Measurements from ENCODE around the gene BOK.
"Not testable (repeated sequence)": the region's sequence is repeated elsewhere in the genome, so short reads cannot be mapped to it uniquely, and the experiment has no call there.

BOK gene

DNA sequence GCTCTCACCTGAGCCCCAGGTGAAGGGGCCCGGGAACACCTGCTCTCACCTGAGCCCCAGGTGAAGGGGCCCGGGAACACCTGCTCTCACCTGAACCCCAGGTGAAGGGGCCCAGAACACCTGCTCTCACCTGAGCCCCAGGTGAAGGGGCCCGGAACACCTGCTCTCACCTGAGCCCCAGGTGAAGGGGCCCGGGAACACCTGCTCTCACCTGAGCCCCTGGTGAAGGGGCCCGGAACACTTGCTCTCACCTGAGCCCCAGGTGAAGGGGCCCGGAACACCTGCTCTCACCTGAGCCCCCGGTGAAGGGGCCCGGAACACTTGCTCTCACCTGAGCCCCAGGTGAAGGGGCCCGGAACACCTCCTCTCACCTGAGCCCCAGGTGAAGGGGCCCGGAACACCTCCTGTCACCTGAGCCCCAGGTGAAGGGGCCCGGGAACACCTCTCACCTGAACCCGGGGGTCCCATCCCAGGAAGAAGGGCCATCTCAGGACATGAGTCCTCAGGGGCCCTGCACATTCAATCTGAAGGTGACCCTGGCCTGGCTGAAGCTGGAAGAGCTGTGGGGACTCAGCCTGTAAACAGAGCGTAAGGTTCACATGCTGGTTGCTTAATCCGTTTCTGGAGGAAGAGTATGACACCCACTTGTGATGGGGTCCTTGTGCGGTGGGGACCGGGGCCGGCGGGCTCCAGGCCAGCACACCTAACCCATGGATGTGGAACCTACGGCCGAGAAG lies 14.5 kb downstream of the BOK start:
- DNase-seq (ENCODE audit: low spot score), result not testable (repeated sequence)

DNA sequence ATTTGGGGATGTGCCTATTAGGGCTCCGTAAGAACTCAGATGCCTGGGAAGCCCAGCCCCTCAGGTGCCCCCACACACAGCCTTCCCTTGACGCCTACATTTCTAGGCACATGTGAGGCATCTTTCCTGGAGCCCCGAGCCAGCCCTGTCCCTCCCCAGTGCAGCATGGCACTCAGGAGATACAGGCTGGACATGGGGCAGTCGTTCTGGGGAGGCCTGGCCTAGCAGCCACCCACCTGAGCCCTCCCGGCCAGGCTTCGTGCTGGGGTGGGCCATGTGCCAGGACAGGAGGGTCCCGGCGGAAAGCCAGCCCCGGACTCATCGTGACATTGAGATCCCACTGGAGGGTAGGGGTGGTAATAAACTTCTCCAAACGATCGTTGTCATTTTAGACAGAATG lies 15.2 kb downstream of the BOK start:
- DNase-seq (ENCODE audit: low spot score), result no peak

DNA sequence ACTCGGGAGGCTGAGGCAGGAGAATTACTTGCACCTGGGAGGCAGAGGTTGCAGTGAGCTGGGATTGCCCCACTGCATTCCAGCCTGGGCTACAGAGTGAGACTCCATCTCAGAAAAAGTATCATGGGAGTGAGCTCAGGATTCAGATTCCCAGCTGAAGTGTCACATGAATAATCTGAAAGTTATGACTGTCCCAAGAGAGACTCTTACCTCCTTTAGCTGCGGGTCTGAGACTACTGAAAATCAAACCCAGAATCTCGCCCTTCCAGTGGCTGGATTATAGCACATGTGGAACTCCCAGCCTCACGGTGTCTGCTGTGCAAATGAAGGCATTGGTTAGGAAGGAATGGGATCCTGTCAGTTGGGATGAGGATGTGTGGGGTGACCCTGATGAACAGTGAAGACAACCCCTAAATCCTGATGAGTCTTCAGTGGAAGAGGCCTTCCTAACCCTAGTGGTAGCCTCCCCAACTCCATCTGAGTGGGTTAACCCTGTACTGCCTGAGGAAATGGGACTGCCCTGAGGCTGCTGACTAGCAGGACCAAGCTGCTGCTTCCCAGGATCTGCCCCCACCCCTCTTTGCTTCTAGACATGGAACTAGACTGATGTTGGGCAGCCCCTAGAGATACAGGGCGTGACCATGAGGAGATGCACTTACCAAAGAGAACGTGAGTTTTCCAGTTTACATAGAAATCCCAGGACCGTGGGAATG lies 16.5 kb downstream of the BOK start:
- DNase-seq (ENCODE audit: low spot score), result no peak

DNA sequence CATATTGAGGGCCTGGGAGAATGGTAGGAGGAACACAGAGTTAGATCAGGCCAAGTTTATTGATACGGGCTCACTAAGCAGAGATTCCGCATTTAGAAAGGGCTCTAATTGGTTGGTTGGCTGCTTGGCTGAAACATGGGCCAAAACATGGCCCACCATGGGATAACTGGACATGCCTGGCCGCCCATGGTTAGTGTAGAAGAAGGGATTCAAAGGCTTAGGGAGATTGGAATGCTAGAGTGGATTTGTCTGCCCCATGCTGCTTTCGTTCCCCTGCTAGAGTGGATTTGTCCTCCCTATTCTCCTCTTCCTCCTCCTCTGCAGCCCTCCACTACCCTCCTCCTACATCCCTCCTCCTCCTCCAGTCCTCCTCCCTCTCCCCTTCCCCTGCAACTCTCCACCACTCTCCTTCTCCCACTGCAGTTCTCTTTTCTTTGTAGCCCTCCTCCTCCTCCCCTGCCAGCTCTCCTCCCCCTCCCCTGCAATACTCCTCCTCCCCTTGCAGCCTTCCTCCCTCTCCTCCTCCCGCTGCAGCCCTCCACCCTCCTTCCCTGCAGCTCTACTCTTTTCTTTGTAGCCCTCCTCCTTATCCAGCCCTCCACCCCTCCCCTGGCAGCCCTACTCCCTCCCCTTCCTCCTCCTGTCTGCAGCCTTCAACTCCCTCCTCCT lies 17.2 kb downstream of the BOK start:
- DNase-seq (ENCODE audit: low spot score), result no peak

DNA sequence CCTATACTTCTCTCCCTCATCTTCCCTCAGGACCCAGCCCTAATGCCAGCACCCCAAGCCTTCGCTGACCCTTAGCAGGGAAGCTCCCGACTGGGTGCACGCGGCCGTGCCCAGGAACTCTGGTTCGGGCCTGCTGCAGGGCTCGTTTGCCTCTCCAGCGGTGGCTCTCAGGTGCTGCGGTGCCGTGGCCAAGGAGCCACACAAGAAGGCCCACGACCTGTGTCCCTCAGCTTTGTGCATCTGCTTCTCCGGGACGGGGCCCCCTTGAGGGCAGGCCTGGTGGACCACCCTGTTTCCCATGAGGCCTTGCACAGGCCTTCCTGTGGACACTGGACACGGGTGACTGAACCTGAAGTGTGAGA lies 17.7 kb downstream of the BOK start:
- DNase-seq (ENCODE audit: low spot score), result no peak

DNA sequence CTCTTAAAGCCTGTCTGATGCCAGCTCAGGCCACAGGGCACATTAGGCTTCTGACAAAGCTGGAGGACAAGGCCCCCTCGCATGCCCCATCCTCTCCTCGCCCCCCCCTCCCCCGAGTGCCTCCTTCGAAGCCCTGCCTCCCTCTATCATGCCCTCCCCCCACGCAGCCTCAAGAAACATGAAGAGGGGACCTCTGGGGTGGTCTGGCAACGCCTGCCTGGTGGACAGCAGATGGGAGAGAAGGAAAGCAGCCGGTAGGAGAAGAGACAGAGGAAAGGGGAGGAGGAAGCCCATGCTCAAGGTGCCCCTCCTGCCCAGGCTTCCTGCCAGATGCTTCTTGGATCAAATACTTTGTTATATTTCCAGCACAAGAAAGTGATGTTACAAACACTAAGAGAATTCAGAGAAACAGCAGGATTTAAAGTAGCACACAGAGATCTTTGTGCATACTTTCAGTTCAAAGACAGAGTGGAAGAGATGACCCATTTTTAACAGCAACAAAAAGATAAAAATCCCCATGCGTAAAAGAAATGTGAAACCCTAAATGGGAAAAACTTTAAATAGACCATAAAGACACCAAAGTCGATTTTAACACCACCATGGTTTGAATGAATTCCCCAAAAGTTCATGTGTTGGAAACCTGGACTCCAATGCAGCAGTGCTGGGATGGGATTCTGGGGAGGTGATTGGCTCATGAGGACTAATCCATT lies 19.0 kb downstream of the BOK start:
- DNase-seq (ENCODE audit: low spot score), result peak; percentile 62

DNA sequence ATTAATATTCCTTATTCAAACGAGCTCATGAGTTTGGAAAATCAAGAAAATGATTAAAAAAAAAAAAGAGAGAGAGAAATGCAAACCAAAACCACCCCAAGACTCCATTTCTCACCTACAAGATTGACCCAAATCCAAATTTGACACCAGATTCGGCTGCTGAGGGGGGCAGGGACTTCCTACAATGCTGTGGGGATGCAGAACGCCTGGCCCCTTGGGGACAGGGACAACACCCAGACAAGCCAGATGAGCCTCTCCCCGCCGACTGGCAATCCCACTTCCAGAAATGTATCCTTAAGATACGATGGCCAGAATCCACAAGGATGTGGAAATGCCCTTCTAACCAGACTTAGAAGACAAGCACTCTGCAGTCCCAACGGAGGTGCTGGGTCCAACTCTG lies 20.7 kb downstream of the BOK start:
- no peak for DNase-seq (ENCODE audit: low spot score)

DNA sequence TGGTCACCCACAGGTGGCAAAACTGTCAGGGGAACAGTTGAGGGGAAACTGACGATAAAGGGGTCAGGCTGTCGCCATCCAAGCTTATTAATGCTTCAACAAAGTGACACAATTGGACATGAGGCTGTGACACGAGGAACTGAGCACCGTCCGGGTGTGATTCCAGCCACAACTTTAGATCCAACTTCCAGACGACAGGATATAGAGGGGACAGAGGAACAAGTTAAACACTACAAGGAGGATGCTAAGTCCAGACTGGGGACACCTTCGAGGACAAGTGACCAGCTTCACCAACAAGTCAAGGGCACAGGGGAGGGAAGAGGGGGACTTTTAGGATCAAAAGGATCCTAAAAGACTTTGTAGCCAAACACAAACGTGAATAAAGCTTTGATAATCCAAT lies 23.8 kb downstream of the BOK start:
- no peak for DNase-seq (ENCODE audit: low spot score)

DNA sequence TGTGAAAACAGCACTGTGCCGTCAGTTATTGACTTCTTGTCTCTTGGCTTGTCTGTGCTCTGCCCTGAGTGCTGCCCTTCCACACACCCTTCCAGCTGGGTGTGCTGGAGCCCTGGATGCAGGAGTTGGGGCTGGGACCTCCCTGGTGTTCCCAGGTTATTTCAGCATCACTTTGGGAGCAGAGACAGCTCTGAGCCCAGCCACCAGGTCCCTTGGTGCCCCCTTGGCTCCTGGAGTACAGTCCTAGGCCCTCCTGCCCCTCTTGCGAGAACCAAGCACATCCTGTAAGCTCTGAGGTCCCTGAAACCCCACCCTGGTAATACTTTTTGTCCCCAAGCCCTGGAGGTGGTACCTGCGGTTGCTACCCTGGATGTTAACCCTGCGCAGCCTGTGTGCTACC lies 24.3 kb downstream of the BOK start:
- DNase-seq (ENCODE audit: low spot score), result no peak

DNA sequence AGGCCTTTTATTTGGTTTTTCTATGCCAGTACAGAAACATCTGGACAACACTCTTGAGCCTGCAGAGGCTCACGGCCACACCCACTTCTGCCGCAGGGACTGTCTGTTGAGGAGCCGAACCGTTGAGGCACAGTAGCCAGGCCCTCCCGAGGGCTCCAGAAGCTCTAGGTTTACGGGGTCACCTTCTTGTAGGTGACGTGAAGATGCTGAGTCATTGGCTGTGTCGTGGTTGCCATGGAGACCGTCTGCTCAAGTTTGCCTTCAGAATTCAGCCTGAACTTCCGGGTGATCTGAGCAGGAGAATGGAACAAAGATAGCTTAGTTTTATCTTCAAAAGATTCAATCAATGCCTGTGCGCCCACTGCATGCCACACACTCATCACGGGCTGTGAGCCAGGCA lies 25.9 kb downstream of the BOK start:
- no peak for DNase-seq (ENCODE audit: low spot score)

DNA sequence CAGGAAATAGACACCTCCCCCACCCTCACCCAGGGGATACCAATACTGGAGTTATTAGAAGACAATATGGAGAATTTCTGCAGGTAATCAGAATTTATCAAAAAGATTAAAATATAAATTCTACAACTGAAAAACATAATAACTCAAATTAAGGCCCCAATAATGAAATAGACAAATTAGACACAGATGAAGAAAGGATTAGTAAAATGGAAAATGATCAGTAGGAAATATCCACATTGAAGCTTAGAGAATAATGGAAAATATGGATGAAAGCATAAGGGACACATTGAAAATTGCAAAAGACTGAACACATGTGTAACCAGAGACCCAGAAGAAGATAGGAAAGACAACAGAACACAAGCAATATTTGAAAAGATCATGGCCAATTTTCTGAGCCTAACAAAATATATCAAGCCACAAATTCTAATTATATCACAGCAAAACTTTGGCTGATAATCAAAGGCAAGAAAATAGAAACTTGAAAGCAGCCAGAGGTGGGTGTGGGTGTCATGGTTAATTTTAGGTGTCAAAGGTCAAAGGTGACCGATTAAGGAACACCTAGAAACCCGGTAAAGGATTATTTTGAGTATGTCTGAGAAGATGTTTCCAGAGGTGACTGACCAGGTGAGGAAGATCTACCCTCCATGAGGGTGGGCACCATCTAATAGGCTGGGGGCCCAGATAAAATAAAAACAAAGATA lies 28.2 kb downstream of the BOK start:
- no peak for DNase-seq (ENCODE audit: low spot score)

DNA sequence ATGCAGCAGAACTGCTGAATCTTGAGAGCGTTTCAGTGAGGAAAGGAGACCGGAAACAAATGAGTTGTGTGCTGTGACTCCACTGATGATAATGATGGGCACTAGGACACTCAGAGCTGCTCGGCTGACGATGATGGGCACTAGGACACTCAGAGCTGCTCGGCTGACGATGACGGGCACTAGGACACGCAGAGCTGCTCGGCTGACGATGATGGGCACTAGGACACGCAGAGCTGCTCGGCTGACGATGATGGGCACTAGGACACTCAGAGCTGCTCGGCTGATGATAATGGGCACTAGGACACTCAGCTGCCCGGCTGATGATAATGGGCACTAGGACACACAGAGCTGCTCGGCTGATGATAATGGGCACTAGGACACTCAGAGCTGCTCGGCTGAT lies 31.3 kb downstream of the BOK start:
- not testable (repeated sequence) for DNase-seq (ENCODE audit: low spot score)

DNA sequence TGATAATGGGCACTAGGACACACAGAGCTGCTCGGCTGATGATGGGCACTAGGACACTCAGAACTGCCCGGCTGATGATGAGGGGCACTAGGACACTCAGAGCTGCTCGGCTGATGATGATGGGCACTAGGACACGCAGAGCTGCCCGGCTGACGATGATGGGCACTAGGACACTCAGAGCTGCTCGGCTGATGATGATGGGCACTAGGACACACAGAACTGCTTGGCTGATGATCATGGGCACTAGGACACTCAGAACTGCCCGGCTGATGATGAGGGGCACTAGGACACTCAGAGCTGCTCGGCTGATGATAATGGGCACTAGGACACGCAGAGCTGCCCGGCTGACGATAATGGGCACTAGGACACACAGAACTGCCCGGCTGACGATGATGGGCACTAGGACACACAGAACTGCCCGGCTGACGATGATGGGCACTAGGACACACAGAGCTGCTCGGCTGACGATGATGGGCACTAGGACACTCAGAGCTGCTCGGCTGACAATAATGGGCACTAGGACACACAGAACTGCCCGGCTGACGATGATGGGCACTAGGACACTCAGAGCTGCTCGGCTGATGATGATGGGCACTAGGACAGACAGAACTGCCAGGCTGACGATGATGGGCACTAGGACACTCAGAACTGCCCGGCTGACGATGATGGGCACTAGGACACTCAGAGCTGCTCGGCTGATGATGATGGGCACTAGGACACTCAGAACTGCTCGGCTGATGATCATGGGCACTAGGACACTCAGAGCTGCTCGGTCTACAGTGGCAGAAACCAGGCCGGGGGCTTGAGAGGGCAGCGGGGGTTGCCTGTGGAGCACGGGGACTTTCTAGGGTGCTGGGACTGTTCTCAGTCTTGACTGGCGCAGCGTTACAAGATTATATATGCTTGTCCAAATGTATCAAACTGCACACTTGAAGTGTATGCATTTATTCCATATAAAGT lies 32.2 kb downstream of the BOK start:
- not testable (repeated sequence) for DNase-seq (ENCODE audit: low spot score)

DNA sequence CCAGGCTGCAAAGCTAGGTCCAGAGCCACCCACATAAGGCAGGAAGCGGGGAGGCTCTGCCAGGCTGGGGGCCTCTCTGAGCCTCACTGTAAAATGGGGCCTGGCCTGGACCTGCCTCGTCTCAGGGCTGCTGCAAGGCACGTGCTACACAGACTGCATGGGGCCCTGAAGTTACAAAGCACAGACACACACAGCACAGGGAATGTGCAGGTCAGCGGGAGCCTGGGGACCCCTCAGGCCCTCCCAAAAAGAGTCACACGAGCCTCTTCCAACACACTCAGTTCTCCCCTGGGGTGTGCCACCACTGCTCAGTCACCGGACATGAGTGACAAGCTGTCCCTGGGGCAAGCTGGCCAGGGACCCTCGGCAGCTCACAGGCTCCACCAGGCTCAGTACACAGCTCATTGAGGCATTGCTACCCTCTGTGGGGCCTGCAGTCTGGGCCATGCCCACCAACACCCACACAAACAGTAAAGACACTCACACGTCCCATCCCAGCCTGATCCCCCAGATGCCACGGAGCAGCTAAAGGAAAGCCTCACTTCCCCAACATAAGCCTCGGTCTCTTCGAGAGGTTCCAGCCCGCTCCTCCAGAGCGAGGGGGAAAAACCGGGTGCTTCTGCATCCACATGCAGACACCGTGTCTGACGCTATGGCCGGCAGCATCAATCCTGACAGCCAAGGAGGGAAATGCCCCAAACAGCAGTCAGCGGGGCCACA lies 33.7 kb downstream of the BOK start:
- no peak for DNase-seq (ENCODE audit: low spot score)

DNA sequence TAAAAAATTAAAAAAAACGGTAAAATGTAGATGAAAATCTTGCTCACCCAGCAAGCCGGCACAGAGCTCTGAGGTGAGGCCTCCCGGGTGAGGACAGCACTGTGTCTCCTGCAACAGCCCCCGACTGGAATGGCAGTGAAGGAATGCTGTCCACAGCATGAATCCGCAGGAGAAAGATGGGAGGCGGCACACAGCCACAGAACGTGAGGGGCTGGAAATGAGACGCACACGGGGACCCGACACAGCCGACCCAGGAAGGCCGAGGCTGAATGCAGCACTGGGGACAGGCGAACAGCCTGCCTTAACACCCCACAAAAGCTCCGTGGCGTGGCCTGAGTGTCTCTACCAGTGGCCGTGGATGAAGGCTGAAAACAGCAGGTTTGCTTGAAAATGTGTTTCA lies 34.7 kb downstream of the BOK start:
- no peak for DNase-seq (ENCODE audit: low spot score)

DNA sequence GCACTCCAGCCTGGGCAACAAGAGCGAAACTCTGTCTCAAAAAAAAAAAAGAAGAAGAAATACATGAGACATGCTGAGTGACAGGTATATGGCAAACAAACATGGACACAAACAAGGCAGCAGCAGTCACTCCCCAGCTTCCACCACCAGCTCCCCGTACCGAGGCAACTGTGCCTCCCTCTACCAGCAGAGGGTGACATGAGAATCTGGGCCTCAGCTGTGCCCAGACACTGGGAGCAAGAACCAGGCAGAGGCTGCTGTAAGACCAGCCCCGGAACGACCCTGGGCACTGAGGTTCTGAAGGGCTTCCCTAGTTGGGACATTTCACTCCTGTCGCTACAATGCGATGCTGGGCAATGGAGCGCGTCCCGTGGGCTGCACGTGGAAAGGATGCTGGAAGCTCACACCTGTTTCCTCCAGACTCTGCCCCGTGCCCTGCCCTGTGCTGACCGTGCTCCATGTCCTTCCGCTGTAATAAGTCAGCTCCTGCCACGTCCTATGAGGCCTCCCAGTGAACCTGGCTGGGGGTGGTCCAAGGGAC lies 37.1 kb downstream of the BOK start:
- peak; percentile 54 for DNase-seq (ENCODE audit: low spot score)

DNA sequence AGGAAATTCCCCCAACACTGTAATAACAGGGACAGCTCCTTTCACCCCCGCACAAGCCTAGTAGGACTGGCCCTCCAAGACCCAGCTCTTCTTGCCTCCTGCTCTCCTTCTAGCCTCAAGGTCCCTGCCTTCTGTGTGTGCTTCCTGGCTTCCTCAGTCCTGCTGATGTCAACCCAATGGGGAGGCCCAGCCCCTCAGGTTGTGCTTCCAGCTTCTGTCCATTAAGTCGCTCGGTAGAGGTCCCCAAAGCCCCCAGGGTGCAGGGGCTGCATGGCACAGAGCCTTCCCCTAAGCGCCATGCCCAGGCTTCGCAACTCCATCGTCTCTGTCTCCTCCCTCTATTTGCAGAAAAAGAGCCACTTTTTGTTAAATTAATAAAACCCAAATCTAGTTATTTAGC lies 39.0 kb downstream of the BOK start:
- no peak for DNase-seq (ENCODE audit: low spot score)

DNA sequence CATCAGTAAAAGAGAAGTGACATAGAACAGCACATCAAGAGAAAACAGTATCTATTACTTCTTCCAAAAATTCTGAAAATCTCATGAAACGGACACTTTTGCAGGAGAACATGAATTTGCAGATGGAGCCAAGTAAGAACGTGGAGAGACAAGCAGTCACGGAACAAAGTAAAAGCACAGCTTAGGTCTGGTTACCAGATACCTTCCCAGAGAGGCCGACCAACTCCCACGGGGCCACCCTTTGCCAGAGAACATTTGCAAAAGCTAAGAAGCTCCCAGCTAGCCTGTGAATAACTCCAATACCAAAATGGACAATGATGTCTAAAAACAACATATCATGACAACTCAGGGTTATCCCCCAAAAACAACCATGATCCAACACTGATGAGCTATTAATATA lies 39.5 kb downstream of the BOK start:
- no peak for DNase-seq (ENCODE audit: low spot score)

DNA sequence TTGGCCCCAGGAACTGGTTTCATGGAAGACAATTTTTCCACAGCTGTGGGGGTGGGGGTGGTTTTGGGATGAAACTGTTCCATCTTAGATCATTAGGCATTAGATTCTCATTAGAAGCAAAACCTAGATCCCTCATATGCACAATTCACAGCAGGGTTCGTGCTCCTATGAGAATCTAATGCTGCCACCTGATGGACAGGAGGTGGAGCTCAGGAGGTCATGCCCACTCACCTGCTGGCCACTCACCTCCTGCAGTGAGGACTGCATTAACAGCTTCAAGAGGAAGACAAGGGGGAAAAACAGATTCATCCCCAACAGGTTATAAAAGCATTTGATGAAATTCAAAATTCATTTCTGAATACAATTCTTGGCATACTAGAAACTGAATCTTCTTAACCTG lies 39.9 kb downstream of the BOK start:
- DNase-seq (ENCODE audit: low spot score), result no peak

DNA sequence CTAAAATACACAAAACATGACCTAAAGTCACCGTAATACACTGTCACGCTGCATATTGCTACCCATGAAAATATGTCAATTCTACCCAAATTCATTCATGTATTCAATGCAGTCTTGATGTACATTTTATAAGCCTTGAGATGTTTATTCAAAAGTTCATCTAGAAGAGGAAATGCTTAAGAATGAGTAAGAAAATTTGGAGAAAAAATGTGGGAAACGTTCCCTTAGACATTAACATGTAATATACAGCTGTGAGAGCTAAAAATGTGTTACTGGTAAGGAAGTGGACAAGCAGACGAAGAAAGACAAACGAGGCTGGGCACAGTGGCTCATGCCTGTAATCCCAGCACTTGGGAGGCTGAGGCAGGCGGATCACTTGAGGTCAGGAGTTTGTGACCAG lies 41.1 kb downstream of the BOK start:
- no peak for DNase-seq (ENCODE audit: low spot score)

Data from AG08396 (cell line).